ENCODE measurements around the gene TNKS1BP1.
A peak's percentile ranks its signal among the peaks of the same experiment; 100 is the strongest.

Gene TNKS1BP1

DNA sequence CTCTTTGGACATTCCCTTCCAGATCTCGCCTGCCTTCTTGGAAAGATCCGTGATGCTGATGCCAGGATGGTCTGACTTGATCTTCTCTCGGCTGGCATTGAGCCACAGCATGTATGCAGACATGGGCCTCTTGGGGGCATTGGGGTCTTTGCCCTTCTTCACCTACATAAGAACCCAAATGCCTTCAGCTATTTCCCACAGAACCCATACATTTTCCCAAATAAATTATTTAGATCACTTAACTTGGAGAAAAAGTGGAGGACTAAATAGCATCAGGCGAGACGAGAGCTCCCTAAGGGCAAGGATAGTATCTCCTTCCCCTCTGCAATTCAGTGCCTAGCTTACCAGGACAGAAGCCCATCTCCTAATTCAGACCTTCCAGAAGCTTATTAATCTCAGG lies 3.0 kb upstream of the TNKS1BP1 start:
- DNase-seq (ENCODE audit: low read depth), result no peak

GRCh38 chr11:57325735-57326048 lies 940 bp upstream of the TNKS1BP1 start:
- no peak for DNase-seq (ENCODE audit: low read depth)

DNA sequence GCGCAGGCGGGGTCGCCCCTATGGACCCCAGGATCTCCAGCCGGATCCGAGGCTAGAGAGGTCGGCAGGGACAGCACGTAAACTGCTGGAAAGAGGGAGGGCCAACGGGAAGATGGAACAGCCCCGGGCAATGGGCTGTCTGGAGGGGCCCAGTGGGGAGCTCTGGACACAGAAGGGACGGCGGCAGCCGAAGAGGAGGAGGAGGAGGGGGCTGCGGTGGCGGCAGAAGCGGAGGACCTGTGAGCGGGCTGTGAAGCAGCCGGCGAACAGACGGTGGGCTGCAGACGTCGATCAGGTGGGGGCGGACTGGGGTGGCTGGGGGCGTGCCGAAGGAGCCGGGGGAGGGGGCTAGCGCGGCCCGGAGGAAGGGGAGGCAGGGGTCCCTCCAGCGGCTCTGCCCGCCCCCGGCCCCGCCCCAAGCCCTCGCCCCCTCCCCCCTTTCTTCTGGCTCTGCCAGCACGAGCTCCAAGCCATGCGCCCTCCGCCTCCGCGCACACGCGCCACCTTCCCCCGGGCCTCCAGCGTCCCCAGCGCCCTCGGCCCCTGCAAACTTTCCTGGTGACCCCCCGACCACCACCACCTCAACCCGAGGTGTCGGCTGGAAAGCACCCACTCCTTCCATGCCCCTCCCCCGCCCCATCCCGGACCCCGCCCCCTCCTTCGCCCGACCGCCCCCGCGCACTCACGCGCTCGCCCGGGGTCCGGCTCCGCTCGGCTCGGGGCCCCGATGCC lies 432 bp downstream of the TNKS1BP1 start:
- no peak for DNase-seq (ENCODE audit: low read depth)

GRCh38 chr11:57323855-57324153 lies 948 bp downstream of the TNKS1BP1 start:
- DNase-seq (ENCODE audit: low read depth), result no peak

DNA sequence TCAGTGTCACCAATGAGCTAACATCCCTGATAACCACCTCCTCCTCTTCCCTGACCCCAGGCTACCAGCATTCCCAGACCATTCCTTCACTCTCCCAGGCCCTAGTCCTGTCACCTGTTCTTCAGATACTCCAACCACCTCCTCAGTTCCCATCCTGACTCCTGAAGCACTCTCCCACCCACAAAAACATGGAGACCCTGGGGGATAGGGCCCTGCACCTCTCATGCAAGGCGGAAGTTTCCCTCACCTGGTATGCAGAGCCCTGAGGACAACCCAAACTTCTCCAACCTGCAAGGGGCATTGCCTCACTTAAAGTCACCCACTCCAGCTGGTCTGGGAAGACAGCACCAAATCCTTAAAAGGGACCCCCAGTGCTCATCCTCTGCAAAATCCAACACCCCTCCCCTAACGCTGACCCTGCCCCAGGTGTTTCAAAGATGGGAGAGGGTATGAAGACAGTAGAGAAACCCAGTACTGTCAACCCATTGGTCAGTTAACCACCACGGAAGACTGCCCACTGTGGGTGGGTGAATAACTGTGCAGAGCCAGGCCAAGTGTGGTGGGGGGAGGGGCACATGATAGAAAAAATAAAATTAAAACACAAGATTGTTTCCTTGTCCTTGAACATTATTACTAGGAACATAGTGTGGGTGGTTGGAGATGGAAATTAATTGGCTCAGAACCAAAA lies 1.4 kb downstream of the TNKS1BP1 start:
- DNase-seq (ENCODE audit: low read depth), result no peak

DNA sequence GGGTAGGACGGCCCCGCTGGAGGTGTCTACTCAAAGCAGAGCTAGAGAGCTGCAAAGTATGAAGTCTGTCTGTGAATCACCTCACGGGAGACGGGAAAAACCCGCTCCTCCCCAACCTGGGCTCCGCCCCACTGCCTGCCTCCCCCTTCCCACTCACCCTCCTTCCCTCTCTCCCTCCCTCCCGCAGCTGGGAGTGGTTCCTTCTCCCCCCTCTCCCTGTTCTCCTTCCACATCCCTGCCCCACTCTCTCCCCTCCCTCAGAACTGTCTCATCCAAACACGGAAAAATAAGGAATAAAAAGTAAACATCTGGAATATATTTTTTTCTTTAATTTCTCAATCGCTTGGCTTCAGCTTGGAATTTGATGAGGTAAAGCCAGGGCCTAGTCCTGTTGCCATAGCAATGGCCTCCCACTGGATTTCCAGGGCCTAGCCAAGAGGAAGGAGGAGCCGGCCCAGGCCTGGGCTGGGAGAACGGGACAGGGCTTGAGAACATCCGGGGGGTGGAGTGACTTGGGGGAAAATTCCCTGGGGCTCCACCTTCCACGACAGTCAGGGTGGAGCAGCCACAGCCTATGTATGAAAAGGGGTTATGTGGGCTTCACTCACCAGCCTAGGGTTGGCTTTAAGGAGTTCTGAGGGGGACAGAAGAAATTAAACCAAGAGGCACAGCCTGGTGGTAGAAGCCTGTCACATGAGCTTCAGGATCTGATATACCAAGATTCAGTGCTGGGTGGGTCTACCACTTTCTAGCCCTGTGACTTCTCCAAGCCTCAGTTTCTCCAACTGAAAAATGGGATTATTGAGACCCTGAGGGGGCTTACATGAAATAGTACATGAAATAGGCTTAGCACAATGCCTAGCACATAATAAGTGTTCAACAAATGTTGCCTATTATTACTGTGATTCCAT lies 2.2 kb downstream of the TNKS1BP1 start:
- DNase-seq (ENCODE audit: low read depth), result no peak

DNA sequence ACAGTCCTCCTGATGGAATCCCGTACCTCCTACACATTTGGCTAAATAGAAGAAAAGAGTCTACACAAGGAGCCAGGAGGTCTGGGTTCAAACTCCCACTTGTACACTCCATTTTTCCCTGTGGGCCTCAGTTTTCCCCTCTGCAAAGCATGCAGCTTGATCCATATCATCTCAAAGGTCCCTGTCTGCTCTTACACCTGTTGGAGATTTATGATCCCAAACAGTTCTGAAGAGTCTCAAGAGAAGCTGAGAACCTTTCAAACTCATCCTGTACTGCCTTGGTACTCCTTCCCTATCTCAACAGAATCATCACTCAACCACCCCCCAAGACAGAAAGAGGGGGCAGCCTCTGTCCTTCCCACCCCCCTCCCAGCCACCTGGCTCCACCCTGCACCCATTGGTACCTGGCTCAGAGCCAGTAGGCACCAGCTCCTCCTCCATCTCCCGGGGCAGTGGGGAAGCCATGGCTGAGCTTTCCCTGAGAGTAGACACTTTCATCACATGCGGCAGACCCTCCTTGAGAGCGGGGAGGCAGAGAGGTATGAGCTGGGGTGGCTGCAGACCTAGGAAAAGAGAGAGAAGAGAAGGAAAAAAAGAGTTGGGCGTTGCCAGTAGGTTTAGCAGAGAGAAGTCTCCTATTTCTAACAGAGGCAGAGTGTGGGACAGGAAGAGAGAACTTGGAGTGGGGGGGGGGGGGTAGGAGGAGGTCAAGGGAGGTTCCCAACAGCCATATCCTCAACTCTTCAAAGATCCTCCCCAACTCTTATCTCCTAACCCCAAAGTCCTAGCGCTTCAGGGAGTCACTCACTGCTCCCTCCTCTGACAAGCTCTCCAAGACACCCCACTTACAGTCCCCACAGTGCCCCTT lies 3.1 kb downstream of the TNKS1BP1 start:
- DNase-seq (ENCODE audit: low read depth), result no peak

DNA sequence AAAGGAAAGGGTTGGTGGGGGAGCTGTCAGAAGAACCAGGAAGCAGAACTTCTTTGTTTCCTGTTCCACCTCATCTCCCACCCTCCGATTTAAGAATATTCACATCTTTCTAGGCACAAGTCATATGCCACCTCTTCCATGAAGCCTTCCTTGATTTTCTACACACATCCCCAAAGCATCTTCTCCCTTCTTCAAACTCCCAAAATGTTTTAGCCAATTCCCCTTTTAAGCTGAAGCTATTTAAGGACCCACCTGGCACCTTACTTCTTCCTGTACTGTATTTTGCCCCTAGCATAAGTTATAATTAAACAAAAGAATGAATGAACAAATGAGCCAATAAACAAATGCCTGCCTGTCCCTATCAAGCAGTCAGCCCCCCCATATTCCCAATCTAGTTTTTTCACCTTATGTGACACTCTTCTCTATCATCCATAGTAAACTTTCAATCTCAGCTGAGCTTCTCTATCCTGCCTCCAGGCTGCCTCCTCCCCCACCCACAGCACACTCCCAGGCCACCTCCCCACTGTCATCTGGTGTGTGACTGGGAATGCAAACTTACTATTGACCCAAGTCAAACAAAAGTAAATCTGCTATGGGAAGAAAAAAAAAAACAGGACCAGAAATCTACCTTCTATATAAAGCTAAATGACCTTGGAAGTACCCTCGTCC lies 3.9 kb downstream of the TNKS1BP1 start:
- DNase-seq (ENCODE audit: low read depth), result no peak

DNA sequence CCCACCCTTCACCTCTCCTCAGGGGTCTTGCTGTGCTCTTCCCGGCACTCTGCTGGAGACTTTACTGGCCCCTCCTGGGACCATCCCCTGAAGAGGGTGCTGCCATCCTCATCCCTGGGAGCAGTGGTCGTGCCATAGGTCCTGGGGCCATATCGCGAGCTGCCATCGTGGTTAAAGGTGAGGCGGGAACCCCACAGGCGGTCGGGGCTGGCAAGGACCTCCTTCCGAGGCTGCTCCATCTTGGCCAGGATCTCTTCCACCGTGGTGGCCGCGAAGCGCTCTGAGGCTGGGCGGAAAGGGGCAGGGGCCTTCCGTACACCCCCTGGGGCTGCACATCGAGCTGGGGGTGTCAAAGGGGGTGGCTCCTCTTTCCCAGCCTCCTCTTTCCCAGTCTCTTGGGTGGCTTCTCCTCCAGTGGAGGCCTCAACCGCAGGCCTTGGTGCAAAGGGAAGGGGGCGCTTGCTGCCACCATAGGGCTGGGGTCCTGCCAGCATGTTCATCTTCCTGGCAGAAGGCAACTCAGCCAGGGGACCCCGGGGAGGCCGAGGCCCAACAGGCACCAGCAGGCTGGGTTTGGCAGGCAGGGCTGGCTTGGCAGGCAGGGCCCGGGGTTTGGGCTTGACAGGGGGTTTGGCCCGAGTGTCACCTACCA lies 4.6 kb downstream of the TNKS1BP1 start:
- DNase-seq (ENCODE audit: low read depth), result no peak

DNA sequence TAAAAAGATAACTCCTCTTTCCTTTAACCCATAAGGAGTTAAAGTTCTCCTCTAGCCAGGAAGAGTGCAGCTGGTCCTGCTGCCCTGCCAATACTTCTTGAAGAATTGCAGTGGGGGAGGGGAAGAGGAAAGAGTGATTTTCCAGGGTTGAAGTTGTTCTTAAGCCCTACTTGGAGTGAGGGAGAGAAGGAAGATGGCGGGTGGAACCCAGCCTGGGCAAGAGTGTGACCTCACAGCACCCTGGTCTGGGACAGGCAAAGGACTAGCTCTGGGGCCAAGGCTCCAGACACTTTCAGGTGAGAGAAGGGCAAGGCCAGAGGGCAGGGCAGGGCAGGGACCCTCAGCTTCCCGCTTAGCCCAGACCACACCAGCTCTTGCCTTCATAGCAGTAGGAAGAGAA lies 6.6 kb downstream of the TNKS1BP1 start:
- DNase-seq (ENCODE audit: low read depth), result no peak

- DNase-seq (ENCODE audit: low read depth), result no peak
Observed at GRCh38 chr11:57316017-57316416, 8.7 kb downstream of the TNKS1BP1 start.

- no peak for DNase-seq (ENCODE audit: low read depth)
Observed at GRCh38 chr11:57315491-57315890, 9.3 kb downstream of the TNKS1BP1 start.

DNA sequence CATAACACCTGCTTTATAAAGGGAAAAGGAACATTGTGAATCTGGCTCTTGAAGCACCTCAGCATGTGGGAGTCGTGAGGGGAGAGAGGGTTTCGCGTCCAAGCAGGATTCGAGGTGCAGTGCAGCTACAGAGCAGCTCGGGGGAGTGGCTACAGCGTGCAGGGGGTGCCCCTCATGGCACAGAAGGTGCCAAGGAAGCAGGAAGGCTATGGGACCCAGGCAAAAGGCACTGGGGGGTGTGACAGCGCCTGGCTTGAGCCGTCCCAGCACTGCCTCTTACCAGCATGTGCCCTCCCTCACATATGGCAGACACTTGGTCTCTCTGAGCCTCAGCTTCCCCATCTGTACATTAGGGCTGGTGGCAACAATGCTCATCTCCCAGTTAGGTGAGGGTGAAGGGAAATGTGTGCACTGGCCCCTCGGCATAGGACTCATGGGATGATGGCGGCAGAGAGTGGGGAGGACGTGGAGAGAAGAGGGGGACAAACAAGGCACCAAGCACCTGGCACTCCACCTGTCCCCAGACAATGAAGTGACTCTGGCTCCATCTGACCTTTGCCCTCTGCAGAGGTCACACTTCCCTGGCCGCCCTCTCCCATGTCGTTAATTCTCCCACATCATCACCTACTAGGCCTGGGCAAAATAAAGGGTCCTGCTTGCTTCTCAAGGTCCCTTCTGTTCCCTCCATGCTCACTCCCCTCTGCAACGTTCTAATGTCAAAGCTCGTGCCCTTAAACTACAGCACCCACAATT lies 10.4 kb downstream of the TNKS1BP1 start:
- DNase-seq (ENCODE audit: low read depth), result no peak

GRCh38 chr11:57313788-57314135 lies 11.0 kb downstream of the TNKS1BP1 start:
- no peak for DNase-seq (ENCODE audit: low read depth)

DNA sequence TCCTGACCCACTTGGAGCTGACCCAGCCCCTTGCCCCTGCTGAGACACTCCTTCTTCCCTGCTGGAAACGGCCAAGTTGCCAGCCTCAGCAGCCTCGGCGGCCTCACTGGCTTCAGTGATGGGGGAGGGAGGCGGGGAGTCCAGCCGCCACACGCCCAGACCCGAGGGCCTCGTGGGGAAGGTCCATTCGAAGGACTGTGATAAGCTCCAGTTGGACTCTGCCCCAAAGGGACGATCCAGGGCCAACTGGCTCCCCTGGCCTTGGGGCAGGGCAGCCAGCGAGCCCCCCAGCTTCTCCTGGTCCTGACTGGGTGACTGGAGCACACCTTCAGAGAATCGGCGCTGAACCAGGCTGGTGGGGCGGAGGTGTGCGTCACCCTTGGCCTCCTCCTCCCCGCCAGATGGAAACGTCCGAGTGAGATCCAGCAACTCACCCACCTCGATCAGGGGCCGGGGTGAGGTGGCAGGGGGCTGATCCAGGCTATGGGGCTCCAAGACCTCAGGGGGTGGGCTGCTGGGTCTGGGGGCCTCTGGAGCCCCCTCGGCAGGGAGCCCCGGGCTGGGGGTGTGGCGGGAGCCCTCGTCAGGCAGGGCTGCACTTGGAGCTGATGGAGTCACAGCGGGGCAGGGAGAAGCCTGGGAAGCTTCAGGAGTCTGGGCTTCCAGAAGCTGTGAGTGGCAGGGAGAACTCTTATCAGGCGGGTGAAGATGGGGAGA lies 11.5 kb downstream of the TNKS1BP1 start:
- no peak for DNase-seq (ENCODE audit: low read depth)

GRCh38 chr11:57312511-57313021 lies 12.2 kb downstream of the TNKS1BP1 start:
- no peak for DNase-seq (ENCODE audit: low read depth)

DNA sequence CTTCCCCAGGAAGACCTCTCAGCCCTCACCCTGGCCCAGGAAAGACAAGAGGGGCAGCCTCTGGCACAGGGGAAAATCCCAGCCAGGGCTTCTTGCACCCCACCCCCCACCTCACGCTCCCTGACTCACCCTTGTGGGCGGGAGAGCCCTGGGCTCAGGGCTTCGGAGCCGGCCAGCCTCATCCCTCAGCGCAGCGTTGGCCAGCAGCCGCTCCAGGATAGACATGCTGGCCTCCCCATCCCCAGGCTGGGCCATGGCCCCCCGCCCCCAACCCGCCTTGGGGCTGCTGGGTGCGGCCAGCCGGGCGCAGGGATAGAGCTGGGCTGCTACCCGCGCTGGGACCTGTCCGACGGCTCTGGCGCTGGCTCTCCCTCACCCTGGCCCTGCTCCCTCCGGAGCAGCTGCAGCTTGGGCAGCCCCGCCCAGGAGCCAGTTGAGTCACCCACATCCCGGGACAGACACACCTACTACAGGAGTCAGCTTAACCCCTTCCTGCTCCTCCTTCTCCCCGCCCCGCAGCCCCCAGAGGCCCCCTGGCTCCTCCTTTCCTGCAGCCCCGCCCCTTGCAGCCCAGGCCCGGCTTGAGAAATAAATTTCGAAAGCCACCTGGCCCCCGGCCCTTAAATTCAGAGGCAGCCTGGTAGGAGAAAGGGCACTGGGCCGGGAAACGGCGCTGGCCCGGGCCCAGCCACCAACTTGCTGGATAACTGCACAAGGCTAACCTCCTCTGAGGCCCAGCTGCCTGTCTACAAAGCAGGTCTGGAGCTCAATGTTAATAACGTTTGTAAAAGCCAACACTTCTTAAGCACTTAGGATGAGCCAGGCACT lies 13.4 kb downstream of the TNKS1BP1 start:
- DNase-seq (ENCODE audit: low read depth), result peak; percentile 35

- no peak for DNase-seq (ENCODE audit: low read depth)
Observed at GRCh38 chr11:57310630-57311086, 14.1 kb downstream of the TNKS1BP1 start.

- DNase-seq (ENCODE audit: low read depth), result no peak
Observed at GRCh38 chr11:57310091-57310490, 14.7 kb downstream of the TNKS1BP1 start.

Data from stimulated activated CD8-positive, alpha-beta memory T cell treated with anti-CD3 and anti-CD28 coated beads, Interleukin-15, amount 100 ng/mL, for 24 hours (primary cell).